GM18951 (cell line): ENCODE results near the gene CLDN8.

Experiments used
- POLR2A ChIP-seq: IDR thresholded peaks from 4 replicates; pipeline ENCODE4 v1.6.1; 2011; ENCODE audit warnings: mild to moderate bottlenecking; ENCODE audit not compliant: insufficient read length, insufficient read depth; ENCODE audit errors: extremely low read depth
- in situ Hi-C: fragments of 300-500 bp; cut with MboI; formaldehyde crosslinking; loops from one replicate; pipeline ENCODE4 v1.12.0; 2022; ENCODE audit warnings: low sequenced_read_pairs, mixed read lengths, inconsistent platforms; ENCODE audit not compliant: unreplicated experiment

The CLDN8 gene

GRCh38 chr21:30216041-30216723 is at the start of gene CLDN8:
CLDN8 (minus strand) TSS chr21:30216097; CDS start chr21:30215925, 172 bp downstream.
- in situ Hi-C loops: no loop called here
- TF ChIP-seq POLR2A: no peak

DNA sequence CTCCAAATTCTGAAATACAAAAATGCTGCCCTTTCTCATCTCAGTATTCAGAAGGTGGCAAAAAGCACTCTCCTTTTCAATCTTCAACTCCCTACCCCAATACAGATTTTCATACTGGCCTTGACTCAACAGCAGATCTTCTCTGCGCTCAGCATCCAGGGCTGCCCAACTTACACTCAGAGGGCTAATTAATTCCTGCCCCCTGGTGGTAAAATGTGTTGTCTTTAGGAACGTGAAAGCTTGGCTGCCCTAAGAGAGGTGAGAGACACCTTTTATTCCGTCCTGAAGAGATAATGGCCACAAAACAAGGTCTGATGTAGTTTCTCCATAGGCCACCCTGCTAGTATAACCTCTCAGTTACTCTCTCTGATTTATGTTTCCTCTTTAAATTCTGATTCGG is 41.9 kb upstream of the CLDN8 start:
- in situ Hi-C loops: no loop called here
- no peak for TF ChIP-seq POLR2A

DNA sequence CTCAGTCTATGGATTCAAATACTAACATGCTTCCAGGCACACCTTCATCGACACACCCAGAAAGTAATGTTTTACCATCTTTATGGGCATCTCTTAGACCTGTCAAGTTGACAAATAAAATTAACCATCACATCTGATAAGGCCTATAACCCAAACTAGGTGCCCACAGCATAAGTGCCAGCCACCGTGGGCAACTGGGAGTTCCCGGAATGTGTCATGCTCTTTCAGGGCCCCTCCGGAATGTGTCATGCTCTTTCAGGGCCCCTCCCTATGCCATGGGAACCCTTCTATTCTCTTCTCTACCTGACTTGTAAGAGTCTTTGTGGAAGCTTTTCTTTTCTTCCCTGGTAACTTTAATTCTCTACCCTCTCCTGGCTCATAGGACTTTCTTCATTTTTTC is 40.2 kb upstream of the CLDN8 start:
- in situ Hi-C loops: no loop called here
- no peak for TF ChIP-seq POLR2A

GRCh38 chr21:30255679-30256078 is 39.8 kb upstream of the CLDN8 start:
- TF ChIP-seq POLR2A: no peak
- in situ Hi-C loops: no loop called here

- no peak for TF ChIP-seq POLR2A
- in situ Hi-C loops: no loop called here
These were observed 35.9 kb upstream of the CLDN8 start for GRCh38 chr21:30251781-30252180.

GRCh38 chr21:30249936-30250335 is 34.0 kb upstream of the CLDN8 start:
- TF ChIP-seq POLR2A: no peak
- in situ Hi-C loops: no loop called here

DNA sequence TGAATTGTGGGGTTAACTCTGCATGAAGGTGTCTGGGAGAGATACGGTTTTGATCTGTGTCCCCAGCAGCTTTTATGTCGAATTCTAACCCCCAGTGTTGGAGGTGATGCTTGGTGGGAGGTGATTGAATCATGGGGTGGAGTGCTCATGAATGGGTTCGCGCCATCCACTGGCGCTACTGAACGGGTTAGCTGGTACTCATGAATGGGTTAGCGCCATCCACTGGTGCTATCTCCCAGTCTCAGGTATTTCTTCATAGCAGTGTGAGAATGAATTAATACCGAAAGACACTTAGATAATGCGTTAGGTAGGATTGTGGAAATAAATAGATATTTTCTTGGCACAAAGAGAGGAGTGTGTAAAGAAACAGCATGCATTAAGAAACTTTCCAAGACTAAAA is 32.9 kb upstream of the CLDN8 start:
- in situ Hi-C loops: no loop called here
- no peak for TF ChIP-seq POLR2A

GRCh38 chr21:30245061-30245460 is 29.2 kb upstream of the CLDN8 start:
- no peak for TF ChIP-seq POLR2A
- in situ Hi-C loops: no loop called here

- in situ Hi-C loops: no loop called here
- no peak for TF ChIP-seq POLR2A
These were observed 27.8 kb upstream of the CLDN8 start for GRCh38 chr21:30243691-30244090.

- in situ Hi-C loops: no loop called here
- no peak for TF ChIP-seq POLR2A
These were observed 24.8 kb upstream of the CLDN8 start for GRCh38 chr21:30240661-30241060.

- in situ Hi-C loops: no loop called here
- TF ChIP-seq POLR2A: no peak
These were observed 22.3 kb upstream of the CLDN8 start for GRCh38 chr21:30238168-30238567.

DNA sequence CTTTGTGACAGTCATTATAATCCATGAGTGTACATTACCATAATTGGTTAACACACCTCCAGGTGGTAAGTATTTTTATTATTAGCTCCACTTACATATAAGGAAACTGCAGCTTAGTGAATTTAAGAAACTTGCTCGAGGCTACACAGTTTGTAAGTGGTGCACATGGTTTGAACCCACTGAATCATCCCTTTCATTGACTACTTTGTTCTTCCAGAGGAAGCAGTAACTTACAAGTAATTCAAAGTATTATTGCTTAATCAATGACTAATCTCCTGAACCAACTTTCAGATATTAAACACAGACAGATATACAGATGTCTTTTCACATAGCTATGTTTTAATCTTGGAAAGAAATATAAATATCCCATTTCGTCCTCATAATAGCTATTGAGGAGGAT is 18.7 kb upstream of the CLDN8 start:
- in situ Hi-C loops: no loop called here
- no peak for TF ChIP-seq POLR2A

DNA sequence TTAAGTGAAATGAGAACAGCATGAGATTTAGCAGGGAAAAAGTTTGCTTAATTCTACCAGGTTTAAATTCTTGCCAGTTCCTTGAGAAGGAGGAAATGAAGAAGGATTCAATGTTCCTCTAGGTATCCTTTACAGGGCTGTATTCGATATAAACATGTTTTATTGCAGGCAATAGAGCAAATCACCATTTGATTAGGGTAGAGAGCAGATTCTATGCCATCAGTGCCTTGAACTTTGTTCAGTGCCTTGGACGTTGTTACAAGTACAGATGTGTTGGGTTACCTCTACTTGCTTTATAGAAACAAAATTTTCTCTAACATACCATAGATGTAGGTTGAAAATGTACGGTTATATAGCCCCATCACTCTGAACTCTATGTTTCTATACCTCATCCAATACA is 18.2 kb upstream of the CLDN8 start:
- in situ Hi-C loops: no loop called here
- TF ChIP-seq POLR2A: no peak

- in situ Hi-C loops: no loop called here
- TF ChIP-seq POLR2A: no peak
These were observed 17.5 kb upstream of the CLDN8 start for GRCh38 chr21:30233228-30234020.

GRCh38 chr21:30232011-30232410 is 16.1 kb upstream of the CLDN8 start:
- no peak for TF ChIP-seq POLR2A
- in situ Hi-C loops: no loop called here
